Amniotic epithelial cell (primary cell): ENCODE measurements around the gene KIAA0232.
"Not testable (repeated sequence)": the region's sequence is repeated elsewhere in the genome, so short reads cannot be mapped to it uniquely, and the experiment has no call there.

Source experiments
- DNase-seq: peaks from one replicate; pipeline ENCODE4 v3.0.0-alpha.2; 2010; ENCODE audit warnings: low read depth

The KIAA0232 gene

GRCh38 chr4:6881908-6882307, 99.4 kb downstream of the KIAA0232 start:
- DNase-seq, result no peak

GRCh38 chr4:6884341-6884870, 101.9 kb downstream of the KIAA0232 start:
- no peak for DNase-seq

GRCh38 chr4:6885953-6886557, 103.5 kb downstream of the KIAA0232 start:
- no peak for DNase-seq

- no peak for DNase-seq
These were observed 104.4 kb downstream of the KIAA0232 start for GRCh38 chr4:6886886-6887285.

- no peak for DNase-seq
These were observed 105.3 kb downstream of the KIAA0232 start for GRCh38 chr4:6887591-6888371.

GRCh38 chr4:6888506-6889071, 106.1 kb downstream of the KIAA0232 start:
- no peak for DNase-seq

GRCh38 chr4:6889101-6889735, 106.7 kb downstream of the KIAA0232 start:
- DNase-seq, result no peak

- no peak for DNase-seq
These were observed 107.3 kb downstream of the KIAA0232 start for GRCh38 chr4:6889736-6890324.

- no peak for DNase-seq
These were observed 107.8 kb downstream of the KIAA0232 start for GRCh38 chr4:6890358-6890757.

- not testable (repeated sequence) for DNase-seq
These were observed 108.4 kb downstream of the KIAA0232 start for GRCh38 chr4:6890971-6891370.

- peak; percentile 38 for DNase-seq
These were observed 109.1 kb downstream of the KIAA0232 start for GRCh38 chr4:6891436-6892170.

- no peak for DNase-seq
These were observed 109.8 kb downstream of the KIAA0232 start for GRCh38 chr4:6892190-6892908.

- no peak for DNase-seq
These were observed 110.3 kb downstream of the KIAA0232 start for GRCh38 chr4:6892909-6893202.

GRCh38 chr4:6893449-6894085, 111.0 kb downstream of the KIAA0232 start:
- peak; percentile 75 for DNase-seq

- no peak for DNase-seq
These were observed 111.6 kb downstream of the KIAA0232 start for GRCh38 chr4:6894086-6894478.

- DNase-seq, result no peak
These were observed 112.3 kb downstream of the KIAA0232 start for GRCh38 chr4:6894528-6895498.

- DNase-seq, result no peak
These were observed 113.5 kb downstream of the KIAA0232 start for GRCh38 chr4:6896035-6896434.

GRCh38 chr4:6898763-6899162, 116.2 kb downstream of the KIAA0232 start:
- no peak for DNase-seq

- no peak for DNase-seq
These were observed 117.8 kb downstream of the KIAA0232 start for GRCh38 chr4:6900181-6900812.
